Mucosa of descending colon (tissue), 3 donors: ENCODE measurements around the gene ADH4. TPM values are rescaled to one million over a fixed set of nuclear protein-coding genes. Genes with fewer than 3 reads are reported as not detected.
"Not testable (repeated sequence)": the region's sequence is repeated elsewhere in the genome, so short reads cannot be mapped to it uniquely, and the experiment has no call there.

ENCODE experiments used
- ATAC-seq: fragments of 200-7000 bp; cut with Tn5 transposase; one replicate; pipeline ENCODE4 v1.9.1; 2020; ENCODE audit warnings: mild to moderate bottlenecking, moderate library complexity
- DNase-seq, 3 donors: peaks; one replicate each; pipeline ENCODE4 v3.0.0-alpha.2; 2020
- H3K36me3 ChIP-seq: fragments of 200-600 bp; one replicate; pipeline ENCODE4 v1.8.0; 2021; ENCODE audit warnings: low read depth, mild to moderate bottlenecking
- H3K4me1 ChIP-seq: fragments of 200-600 bp; one replicate; pipeline ENCODE4 v1.8.0; 2021; ENCODE audit warnings: low read depth, mild to moderate bottlenecking
- H3K4me3 ChIP-seq: fragments of 200-600 bp; one replicate; pipeline ENCODE4 v1.8.0; 2021; ENCODE audit warnings: mild to moderate bottlenecking
- H3K9me3 ChIP-seq: fragments of 200-600 bp; one replicate; pipeline ENCODE4 v1.8.0; 2021; ENCODE audit warnings: mild to moderate bottlenecking
- intact Hi-C, 2 donors: fragments of 100-400 bp; cut with DNase I in 1 of 2; cut with micrococcal nuclease in 1 of 2; formaldehyde crosslinking; loops; one replicate each; pipeline versions ENCODE4 v1.11.0 to v1.11.1; 2022; cut with DNase I, micrococcal nuclease
- total RNA-seq, 3 donors: library from RNA; stranded (reverse); fragmentation: NEBNext Ultra II Directional in 2 of 3; extraction: Animal tissue kit (Norgen Biotek cat#: 25700) in 2 of 3; gene quantifications; one replicate each; pipeline versions ENCODE4 v1.2.1 to v1.2.4, GENCODE V29; 2021 to 2023
- TF ChIP-seq, protein P1 (sequence below): fragments of 200-600 bp; IDR thresholded peaks from one replicate; pipeline ENCODE4 v1.8.0; 2022; ENCODE audit warnings: antibody characterized with exemption, mild to moderate bottlenecking
- donor health status: DM: no; HTN: no; CAD: no; lungs with moderate emphysema.
- donor health status: DM: no; HTN: no; CAD: no.
- donor health status: DM: no; HTN: yes; CAD: no.

Gene ADH4
- total RNA-seq, 3 donors from 2014 or later, result 0.19 to 0.41 (median 0.23) TPM

DNA sequence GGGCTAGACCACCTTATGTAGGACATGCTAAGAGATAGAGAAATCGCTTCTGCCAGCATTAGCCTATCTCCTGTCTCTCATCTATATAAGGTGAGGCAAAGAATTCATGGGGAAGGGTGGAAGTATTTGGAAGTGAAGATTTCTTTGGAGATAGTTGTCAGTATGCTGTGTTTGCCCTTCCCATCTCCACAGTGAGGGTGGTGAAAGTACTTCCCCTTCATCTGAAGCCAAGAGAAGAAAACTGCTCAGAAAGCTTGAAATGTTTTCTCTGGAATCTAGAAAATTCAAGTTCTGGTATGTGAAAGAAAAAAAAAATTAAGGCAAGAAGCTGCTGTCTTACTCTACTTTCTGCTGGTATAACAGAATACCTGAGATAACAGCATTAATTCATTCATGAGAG is 43.2 kb downstream of the ADH4 start:
- no peak for ATAC-seq
- Histone ChIP-seq H3K4me3 (no peak overlapping the region), H3K4me1 (no peaks in the 10 kb centered on the region), H3K36me3 (no peaks in the 10 kb centered on the region), H3K9me3 (no peaks in the 10 kb centered on the region)
- intact Hi-C loops, result no loop called here
- no peak for DNase-seq
- TF ChIP-seq, protein P1, sequence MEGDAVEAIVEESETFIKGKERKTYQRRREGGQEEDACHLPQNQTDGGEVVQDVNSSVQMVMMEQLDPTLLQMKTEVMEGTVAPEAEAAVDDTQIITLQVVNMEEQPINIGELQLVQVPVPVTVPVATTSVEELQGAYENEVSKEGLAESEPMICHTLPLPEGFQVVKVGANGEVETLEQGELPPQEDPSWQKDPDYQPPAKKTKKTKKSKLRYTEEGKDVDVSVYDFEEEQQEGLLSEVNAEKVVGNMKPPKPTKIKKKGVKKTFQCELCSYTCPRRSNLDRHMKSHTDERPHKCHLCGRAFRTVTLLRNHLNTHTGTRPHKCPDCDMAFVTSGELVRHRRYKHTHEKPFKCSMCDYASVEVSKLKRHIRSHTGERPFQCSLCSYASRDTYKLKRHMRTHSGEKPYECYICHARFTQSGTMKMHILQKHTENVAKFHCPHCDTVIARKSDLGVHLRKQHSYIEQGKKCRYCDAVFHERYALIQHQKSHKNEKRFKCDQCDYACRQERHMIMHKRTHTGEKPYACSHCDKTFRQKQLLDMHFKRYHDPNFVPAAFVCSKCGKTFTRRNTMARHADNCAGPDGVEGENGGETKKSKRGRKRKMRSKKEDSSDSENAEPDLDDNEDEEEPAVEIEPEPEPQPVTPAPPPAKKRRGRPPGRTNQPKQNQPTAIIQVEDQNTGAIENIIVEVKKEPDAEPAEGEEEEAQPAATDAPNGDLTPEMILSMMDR, result no peak

DNA sequence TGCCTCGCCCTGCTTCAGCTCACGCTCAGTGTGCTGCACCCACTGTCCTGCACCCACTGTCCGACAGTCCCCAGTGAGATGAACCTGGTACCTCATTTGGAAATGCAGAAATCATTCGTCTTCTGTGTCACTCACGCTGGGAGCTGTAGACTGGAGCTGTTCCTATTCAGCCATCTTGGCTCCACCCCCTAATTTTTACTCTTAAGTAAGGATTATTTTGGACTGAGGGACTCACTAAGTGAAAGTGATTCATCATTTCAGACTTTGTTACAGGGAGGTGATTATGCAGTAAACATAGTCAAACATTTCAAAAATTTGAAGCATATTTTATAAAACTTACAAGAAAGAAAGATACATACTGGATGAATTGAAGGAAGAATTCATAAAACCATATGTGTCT is 44.3 kb downstream of the ADH4 start:
- intact Hi-C loops, H3K4me3 ChIP-seq, H3K9me3 ChIP-seq, H3K4me1 ChIP-seq, DNase-seq, ATAC-seq, H3K36me3 ChIP-seq: not testable (repeated sequence)

DNA sequence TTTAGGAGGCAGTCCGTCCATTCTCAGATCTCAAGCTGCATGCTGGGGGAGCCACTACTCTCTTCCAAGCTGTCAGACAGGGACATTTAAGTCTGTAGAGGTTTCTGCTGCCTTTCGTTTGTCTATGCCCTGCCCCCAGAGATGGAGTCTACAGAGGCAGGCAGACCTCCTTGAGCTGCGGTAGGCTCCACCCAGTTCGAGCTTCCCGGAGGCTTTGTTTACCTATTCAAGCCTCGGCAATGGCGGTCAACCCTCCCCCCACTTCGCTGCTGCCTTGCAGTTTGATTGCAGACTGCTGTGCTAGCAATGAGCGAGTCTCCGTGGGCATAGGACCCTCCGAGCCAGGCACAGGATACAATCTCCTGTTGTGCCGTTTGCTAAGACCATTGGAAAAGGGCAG is 44.8 kb downstream of the ADH4 start:
- intact Hi-C loops, result no loop called here
- ATAC-seq (no peak), DNase-seq (no peak)
- Histone ChIP-seq H3K9me3 (no peaks in the 10 kb centered on the region), H3K4me3 (no peak overlapping the region), H3K36me3 (no peaks in the 10 kb centered on the region), H3K4me1 (no peaks in the 10 kb centered on the region)
- TF ChIP-seq, protein P1, result no peak

DNA sequence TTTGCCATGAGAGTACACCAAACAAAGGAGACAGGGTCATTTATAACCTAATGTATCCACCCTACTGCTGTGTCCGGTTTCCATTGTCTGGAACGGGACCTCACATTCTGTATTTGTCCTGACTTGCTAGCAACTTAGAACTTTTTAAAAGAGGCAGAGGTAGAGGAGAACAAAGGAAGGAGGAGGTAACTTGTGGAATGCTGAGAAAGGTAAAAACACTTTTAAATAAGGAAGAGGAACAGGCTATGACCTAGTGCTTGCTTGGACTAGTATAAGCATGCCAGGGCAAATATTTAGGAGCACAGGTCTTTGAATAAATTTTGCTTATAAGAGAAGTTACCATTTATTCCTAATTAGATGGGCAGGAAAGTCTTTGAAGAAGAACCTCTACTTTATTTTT is 52.3 kb downstream of the ADH4 start:
- intact Hi-C loops, result not testable (repeated sequence)

DNA sequence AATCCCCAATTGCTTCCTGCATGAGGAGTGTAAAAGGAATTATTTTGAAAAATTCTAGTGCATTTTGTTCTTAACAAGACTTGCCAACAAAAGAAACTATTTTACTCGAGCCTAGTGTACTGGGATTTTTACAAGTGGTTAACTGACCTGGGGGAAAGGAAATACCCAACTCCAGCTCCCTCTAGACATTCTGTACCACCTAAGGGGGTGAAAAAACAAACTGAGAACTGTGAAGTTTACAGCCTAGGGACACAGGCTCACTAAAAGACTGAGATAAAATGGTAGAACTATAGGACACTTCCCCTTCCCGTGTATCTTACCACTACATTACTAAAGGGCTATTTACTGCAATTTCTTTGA is 52.9 kb downstream of the ADH4 start:
- DNase-seq, result no peak
- Histone ChIP-seq H3K36me3 (no peaks in the 10 kb centered on the region), H3K4me3 (no peak overlapping the region), H3K4me1 (peaks cover 7% of the 10 kb centered on the region), H3K9me3 (no peaks in the 10 kb centered on the region)
- intact Hi-C loops, result no loop called here
- no peak for ATAC-seq
- TF ChIP-seq, protein P1, result no peak

More for the DNA sequence above, 52.3 kb downstream of the ADH4 start:
- not testable (repeated sequence) for H3K9me3 ChIP-seq, H3K4me3 ChIP-seq, H3K36me3 ChIP-seq, DNase-seq, ATAC-seq, H3K4me1 ChIP-seq

DNA sequence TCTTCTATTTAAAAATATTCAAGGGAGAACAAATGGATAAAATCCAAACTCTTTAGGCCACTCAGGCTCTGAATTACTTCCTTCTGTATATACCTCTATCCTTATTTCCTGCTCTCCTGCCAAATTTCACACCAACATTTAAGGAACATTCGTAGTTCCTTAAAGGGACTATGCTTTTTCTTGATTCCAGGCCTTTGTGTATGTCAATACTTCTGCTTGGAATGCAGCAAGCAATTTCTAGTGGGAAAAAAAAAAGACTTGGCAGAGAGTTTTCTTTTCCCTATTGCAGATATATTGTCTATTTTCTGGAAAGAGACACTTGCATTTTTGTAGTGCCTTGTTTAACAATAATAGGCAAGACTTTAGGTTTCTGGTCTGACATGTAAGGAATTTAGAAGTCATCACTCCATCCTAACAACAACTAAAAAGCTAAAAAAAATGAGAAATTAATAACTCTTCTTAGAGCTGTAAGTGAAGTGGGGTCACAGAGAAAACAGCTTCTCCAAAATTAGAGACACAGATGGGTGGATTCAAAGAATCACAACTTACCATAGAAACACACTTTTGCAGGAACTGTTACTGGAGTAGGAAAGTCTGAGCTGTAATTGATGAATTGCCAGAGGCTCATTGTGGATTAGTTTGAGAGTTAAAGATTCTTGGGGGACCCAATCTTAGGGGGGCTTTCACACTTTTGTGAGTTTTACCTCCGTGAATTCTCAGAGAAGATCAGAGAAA is 53.4 kb downstream of the ADH4 start:
- DNase-seq (no peak), ATAC-seq (no peak)
- no peaks in the 10 kb centered on the region for H3K36me3 ChIP-seq
- no peak overlapping the region for H3K4me3 ChIP-seq
- peaks cover 10% of the 10 kb centered on the region for H3K4me1 ChIP-seq
- intact Hi-C loops, result no loop called here
- no peaks in the 10 kb centered on the region for H3K9me3 ChIP-seq
- TF ChIP-seq, protein P1, result no peak
